Astrocyte of the hippocampus (primary cell): ENCODE measurements around the gene GMFB.
"Not testable (repeated sequence)": the region's sequence is repeated elsewhere in the genome, so short reads cannot be mapped to it uniquely, and the experiment has no call there.

Source experiments
- DNase-seq: peaks from one replicate; pipeline ENCODE4 v3.0.0; 2011; ENCODE audit warnings: low read depth, low spot score

GMFB gene

GRCh38 chr14:54458536-54458935 is 30.2 kb downstream of the GMFB start:
- not testable (repeated sequence) for DNase-seq

GRCh38 chr14:54457609-54457996 is 31.2 kb downstream of the GMFB start:
- no peak for DNase-seq

DNA sequence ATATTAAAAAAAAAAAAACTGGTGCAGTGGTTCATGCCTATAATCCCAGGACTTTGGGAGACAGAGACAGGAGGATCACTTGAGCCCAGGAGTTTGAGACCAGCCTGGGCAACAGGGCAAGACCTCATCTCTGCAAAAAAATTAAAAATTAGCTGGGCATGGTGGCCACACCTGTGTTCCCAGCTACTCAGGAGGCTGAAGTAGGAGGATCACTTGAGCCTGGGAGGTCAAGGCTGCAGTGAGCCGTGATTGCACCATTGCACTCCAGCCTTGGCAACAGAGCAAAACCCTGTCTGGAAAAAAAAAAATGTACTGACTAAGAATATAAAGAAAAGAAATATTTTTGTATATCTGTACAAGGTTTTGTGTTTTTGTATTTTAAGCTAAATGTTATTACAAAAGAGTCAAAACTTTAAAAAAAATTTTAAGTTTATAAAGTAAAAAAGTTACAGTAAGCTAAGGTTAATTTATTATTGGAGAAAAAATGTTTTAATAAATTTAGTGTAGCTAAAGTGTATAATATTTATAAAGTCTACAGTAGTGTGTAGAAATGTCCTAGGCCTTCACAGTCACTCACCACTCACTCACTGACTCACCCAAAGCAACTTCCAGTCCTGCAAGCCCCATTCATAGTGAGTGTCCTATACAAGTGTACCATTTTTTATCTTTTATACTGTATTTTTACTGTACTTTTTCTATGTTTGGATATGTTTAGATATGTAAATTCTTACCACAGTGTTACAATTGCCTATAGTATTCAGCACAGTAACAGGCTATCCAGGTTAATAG is 31.8 kb downstream of the GMFB start:
- not testable (repeated sequence) for DNase-seq

- no peak for DNase-seq
Measured at GRCh38 chr14:54455363-54455762, 33.4 kb downstream of the GMFB start.

GRCh38 chr14:54453990-54454389 is 34.8 kb downstream of the GMFB start:
- DNase-seq = peak; percentile 10

DNA sequence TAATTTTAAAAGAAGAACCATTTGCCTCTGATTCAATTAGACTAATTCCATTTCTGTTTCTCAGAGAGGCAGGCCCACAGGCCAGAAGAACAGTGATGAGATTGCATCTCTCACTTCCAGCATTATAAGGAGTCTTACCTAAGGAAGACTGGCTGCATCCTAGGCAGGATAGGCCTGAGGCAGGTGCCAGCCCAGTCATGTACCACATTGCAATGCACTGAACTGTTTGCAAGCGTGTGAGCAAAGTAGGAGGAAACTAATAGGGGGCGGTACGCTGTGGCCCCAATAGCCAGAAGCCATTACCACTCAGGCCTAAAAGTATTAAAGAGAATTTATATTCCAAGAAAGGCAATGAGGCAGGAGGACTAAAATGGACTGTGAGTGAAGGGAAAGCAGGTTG is 35.5 kb downstream of the GMFB start:
- DNase-seq = no peak

GRCh38 chr14:54451961-54452360 is 36.8 kb downstream of the GMFB start:
- no peak for DNase-seq

GRCh38 chr14:54451121-54451601 is 37.6 kb downstream of the GMFB start:
- no peak for DNase-seq

- no peak for DNase-seq
Measured at GRCh38 chr14:54450535-54450934, 38.2 kb downstream of the GMFB start.

DNA sequence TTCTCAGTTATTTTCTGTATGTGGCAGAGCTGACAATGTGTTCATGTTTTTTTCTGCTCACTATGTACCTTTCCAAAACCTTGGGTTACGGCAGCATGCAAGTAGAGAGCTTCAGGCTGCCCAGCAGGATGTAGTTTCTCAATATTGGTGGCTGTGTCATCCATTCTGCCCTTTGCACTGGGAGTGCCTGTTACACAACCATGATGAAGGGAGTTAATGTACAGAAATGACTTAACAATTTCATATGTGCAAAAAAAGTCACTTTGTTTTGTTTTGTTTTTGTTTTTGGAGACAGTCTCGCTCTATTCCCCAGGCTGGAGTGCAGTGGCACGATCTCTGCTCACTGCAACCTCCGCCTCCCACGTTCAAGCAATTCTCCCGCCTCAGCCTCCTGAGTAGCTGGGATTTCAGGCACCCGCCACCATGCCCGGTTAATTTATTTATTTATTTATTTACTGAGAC is 41.5 kb downstream of the GMFB start:
- DNase-seq = no peak

GRCh38 chr14:54446161-54446693 is 42.6 kb downstream of the GMFB start:
- peak; percentile 41 for DNase-seq

- DNase-seq = no peak
Measured at GRCh38 chr14:54444681-54445080, 44.1 kb downstream of the GMFB start.

DNA sequence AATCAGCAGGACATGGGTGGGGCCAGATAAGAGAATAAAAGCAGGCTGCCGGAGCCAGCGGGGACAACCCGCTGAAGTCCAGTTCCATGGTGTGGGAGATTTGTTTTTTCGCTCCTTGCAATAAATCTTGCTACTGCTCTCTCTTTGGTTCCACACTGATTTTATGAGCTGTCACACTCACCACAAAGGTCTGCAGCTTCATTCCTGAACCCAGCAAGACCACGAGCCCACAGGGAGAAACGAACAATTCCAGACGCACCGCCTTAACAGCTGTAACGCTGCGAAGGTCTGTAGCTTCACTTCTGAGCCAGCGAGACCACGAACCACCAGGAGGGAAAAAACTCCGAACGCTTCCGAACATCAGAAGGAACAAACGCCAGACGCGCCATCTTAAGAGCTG is 44.8 kb downstream of the GMFB start:
- peak; percentile 11 for DNase-seq

DNA sequence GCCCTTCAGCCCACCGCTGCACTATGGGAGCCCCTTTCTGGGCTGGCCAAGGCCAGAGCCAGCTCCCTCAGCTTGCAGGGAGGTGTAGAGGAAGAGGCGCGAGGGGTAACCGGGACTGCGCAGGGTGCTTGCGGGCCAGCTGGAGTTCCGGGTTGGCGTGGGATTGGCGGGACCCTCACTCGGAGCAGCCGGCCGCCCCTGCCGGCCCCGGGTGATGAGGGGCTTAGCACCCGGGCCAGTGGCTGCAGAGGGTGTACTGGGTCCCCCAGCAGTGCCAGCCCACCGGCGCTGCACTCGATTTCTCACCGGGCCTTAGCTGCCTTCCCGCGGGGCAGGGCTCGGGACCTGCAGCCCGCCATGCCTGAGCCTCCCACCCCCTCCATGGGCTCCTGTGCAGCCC is 45.8 kb downstream of the GMFB start:
- not testable (repeated sequence) for DNase-seq

- peak; percentile 98 for DNase-seq
Measured at GRCh38 chr14:54440873-54441868, 47.6 kb downstream of the GMFB start, which contains the start of gene CNIH1. CNIH1 (minus strand) TSS chr14:54441374; CDS start chr14:54441327, 47 bp downstream.

DNA sequence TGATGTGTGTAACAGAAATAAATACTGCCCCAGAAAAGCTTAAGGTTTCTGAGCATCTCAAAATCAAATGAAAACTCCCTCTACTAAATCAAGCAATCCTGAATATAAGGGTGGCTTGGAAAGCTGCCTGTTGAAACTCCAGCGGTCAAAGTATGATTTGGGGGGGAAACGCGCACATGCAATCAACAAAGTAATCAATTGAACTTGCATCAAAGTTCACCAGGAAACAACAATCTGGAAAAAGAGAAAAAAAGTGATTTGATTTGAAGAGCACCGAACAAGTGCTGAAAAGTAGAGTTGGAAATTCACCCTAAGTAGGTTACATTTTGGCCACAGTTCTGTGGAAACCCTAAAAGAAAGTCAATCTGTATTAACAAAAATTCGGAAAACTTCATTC is 48.3 kb downstream of the GMFB start:
- DNase-seq = peak; percentile 16

DNA sequence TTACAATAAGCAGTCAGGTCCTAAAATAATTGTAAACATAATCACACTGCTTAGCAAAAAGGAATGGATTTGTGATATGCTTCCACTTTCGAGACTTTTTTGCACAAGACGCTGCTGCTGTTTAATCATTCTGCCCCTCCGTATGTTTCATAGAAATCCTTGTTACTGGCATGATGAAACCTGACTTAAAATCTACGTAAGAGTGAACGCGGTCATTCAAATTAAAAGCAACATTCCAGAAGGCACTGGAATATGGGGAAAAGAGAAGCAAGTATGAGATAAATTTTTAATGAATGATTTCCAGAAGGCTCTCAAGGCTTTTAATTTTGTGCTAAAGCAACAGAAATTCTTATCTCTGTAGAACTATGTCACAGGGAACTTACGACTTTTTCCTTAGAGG is 48.7 kb downstream of the GMFB start:
- DNase-seq = no peak

- DNase-seq = no peak
Measured at GRCh38 chr14:54438703-54439102, 50.1 kb downstream of the GMFB start.

GRCh38 chr14:54437954-54438353 is 50.8 kb downstream of the GMFB start:
- DNase-seq = not testable (repeated sequence)

DNA sequence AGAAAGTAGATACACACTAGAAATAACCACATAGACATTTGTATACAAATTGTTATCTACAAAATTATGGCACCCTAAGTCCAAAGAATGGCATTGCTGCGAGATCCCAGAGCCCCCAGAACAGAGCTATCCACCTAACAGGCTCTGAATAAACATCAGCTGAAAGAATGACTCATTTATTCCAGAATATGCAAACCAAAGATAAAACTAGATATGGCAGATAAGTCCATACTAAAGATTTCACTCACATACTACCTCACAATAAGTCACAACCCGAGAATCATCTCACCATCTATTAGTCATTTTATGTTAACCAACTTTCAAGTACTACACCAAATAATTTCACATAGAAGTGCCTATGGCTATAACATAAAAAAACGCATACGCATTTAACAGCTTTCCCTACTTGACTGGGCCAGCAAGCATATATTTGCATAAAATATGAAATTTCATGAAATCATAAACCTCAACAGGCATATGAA is 53.2 kb downstream of the GMFB start:
- DNase-seq = peak; percentile 34

GRCh38 chr14:54428527-54428926 is 60.3 kb downstream of the GMFB start:
- no peak for DNase-seq

- DNase-seq = no peak
Measured at GRCh38 chr14:54427871-54428270, 60.9 kb downstream of the GMFB start.
